ENCODE measurements around the gene CAPN2.

The CAPN2 gene

DNA sequence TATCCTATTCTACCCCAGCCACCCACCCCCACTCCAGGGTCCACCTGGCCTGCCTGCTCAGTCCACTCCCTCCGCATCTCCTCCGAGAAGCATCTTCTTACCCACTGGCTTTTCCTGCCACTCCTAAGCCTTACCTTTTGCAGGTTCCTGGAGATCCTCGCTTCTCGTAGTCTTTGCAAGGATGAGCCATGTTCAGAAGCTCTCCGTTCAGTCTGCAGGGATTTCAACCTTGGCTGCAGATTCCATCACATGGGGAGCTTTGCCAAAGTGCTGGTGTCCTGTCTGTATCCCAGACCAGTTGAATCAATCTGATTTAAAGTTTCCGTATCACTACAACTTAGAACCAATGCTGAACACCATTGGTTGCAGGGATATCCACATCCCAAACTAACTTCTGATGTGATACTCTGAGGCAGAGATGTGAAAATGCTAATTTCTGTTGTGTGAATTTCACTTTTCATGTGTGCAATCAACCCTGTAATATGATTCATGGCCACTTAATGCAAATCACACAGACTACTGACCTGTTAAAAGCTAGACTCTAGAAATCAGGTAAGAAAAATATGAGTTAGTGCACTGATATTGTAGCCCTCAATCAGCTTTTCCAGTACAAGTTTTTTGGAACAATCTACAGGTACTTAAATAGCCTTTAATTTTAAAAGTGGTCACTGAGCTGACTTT is 61.9 kb downstream of the CAPN2 start:
- no peak; the same call in 1 of the 2 replicates for TF ChIP-seq CTCF (conservative IDR thresholded peaks at IDR 0.05; ENCODE audit: low read length)
- no peak overlapping the region for H3K4me3 ChIP-seq (ENCODE audit: low read length)
- DNase-seq (ENCODE audit: low read depth), result no peak

- no peak for DNase-seq (ENCODE audit: low read depth)
- TF ChIP-seq CTCF (conservative IDR thresholded peaks at IDR 0.05; ENCODE audit: low read length), result no peak
- H3K4me3 ChIP-seq (ENCODE audit: low read length), result no peak overlapping the region
These were observed 62.7 kb downstream of the CAPN2 start for GRCh38 chr1:223775054-223775453.

GRCh38 chr1:223775711-223776074 is 63.4 kb downstream of the CAPN2 start:
- no peak for DNase-seq (ENCODE audit: low read depth)
- no peak for TF ChIP-seq CTCF (conservative IDR thresholded peaks at IDR 0.05; ENCODE audit: low read length)
- H3K4me3 ChIP-seq (ENCODE audit: low read length), result no peak overlapping the region

GRCh38 chr1:223776075-223776814 is 63.9 kb downstream of the CAPN2 start:
- peak; percentile 69 for DNase-seq (ENCODE audit: low read depth)
- no peak for TF ChIP-seq CTCF (conservative IDR thresholded peaks at IDR 0.05; ENCODE audit: low read length)
- H3K4me3 ChIP-seq (ENCODE audit: low read length), result no peak overlapping the region

DNA sequence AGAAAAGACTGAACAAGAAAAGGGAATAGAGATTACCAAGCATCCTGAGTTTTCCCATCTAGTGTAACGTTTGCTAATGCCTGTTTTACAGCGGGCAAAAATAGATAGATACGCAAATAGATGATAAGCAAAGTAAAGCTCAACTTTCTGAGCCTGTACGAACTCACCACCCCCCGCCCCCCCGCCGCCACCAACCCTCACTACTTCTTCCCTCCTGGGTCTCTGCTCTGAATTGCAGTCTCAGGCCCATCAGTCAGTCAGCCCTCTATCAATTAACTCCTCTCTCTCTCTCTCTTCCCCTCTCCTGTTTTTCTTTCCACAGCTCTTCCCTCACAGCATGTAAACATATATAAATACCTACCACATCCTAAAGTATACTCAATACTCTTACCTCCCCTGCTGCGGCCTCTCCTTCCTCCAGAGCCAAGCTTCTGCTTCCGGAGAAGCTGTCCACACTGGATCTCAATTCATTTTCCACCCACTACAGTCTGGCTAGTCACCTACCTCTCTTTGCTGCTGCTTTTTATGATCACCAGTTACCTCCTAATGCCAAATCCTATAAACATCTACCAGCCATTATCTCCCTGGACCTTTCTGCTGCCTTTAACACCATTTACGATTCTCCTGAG is 64.6 kb downstream of the CAPN2 start:
- no peak for DNase-seq (ENCODE audit: low read depth)
- no peak for TF ChIP-seq CTCF (conservative IDR thresholded peaks at IDR 0.05; ENCODE audit: low read length)
- no peak overlapping the region for H3K4me3 ChIP-seq (ENCODE audit: low read length)

- no peak for TF ChIP-seq CTCF (conservative IDR thresholded peaks at IDR 0.05; ENCODE audit: low read length)
- DNase-seq (ENCODE audit: low read depth), result no peak
- no peak overlapping the region for H3K4me3 ChIP-seq (ENCODE audit: low read length)
These were observed 68.0 kb downstream of the CAPN2 start for GRCh38 chr1:223780318-223780717.
